Measurements from ENCODE around the gene EGFR. TPM values are rescaled to one million over a fixed set of nuclear protein-coding genes. Genes with fewer than 3 reads are reported as not detected.
A peak's percentile ranks its signal among the peaks of the same experiment; 100 is the strongest.

Gene EGFR
- total RNA-seq, 2 donors from 2014 or later = 66.8 to 85.6 TPM

DNA sequence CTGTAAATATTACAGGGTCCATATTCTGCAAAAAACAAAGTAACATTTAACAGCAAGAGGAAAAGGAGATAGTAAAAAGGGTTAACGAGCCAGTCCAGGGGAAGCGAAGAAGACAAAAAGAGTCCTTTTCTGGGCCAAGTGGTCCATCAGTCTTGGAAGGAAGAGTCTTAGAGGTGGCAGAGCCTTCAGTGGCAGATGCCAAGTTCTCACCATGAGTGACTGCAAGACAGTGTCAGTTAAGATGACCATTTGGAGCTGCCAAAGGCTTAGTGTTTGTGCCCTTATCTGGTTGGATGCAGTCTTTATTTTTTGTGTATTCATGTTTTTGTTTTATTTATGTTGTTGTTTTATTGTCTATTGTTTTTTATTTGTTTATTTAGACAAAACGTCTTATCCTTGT lies 220.6 kb downstream of the EGFR start:
- intact Hi-C loops (cut with DNase I, micrococcal nuclease) = no loop called here
- no peak for DNase-seq
- ATAC-seq = no peak

DNA sequence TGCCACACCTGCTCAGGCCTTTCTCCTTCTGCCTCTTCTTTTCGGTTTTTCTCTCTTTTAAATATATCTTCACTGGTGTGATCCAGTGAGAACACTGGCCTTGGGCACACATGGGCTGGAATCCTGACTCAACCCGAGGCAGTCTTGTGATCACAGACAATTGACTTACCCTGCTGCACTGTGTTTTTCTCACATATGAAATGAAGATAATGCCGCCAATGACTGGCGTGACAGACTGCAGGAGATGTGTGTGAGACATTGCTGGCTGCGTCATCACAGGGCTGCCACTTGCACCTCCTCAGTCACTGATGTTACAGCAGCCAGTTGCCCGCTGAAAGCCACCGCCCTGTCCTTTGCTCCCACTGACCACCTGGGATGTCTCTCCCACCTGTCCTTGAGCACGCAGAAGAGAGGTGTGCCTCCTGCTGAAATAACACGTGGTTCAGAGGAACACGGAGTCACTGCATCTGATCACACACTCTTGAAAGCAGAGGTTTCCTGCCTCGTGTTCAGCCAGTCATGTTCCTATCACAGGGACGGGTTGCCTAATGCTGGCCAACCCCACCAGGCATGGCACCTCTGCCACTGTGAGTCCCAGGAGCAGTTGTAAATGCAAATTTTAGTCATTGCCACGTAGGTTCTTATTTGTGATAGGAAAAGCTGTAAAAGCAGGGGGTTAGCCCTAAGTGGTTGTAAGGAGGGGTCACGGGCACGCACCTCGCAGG lies 221.8 kb downstream of the EGFR start:
- ATAC-seq (no peak), DNase-seq (no peak)
- intact Hi-C loops (cut with DNase I, micrococcal nuclease) = no loop called here

DNA sequence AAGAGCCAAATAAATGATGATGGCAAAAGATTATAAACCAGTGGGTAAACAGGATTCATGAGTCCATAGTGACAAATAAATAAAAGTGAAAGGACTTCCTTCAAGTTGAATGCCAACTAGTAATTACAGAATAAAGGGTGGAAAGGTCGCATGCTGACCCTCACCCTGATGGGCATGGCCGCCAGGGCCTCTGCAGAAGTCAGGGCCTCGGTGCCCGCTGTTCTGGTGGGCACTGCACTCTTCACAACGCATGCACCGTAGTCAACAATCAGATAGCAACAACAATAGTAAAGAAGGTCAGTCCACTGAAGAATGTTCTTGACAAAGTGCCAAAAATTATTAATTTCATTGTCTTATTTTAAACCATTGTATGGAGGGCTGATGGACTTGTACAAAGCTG lies 223.1 kb downstream of the EGFR start:
- DNase-seq = no peak
- ATAC-seq = no peak
- intact Hi-C loops (cut with DNase I, micrococcal nuclease) = no loop called here

DNA sequence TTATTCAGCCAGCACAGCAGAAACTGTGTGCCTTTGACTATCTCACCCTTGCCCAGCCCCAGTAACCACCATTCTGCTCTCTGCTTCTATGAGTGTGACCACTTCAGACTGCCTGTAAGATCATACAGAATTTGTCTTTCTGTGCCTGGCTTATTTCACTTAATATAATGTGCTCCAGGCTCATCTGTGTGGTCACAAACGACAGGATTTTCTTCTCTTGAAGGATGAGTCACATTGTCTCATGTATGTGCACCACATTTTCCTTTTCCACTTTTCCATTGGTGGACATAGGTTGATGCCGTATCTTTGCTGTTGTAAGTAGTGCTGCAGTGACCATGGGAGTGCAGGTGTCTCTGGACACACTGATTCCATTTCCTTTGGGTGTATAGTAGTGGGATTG lies 223.8 kb downstream of the EGFR start:
- DNase-seq (no peak), ATAC-seq (no peak)
- intact Hi-C loops (cut with DNase I, micrococcal nuclease) = no loop called here

DNA sequence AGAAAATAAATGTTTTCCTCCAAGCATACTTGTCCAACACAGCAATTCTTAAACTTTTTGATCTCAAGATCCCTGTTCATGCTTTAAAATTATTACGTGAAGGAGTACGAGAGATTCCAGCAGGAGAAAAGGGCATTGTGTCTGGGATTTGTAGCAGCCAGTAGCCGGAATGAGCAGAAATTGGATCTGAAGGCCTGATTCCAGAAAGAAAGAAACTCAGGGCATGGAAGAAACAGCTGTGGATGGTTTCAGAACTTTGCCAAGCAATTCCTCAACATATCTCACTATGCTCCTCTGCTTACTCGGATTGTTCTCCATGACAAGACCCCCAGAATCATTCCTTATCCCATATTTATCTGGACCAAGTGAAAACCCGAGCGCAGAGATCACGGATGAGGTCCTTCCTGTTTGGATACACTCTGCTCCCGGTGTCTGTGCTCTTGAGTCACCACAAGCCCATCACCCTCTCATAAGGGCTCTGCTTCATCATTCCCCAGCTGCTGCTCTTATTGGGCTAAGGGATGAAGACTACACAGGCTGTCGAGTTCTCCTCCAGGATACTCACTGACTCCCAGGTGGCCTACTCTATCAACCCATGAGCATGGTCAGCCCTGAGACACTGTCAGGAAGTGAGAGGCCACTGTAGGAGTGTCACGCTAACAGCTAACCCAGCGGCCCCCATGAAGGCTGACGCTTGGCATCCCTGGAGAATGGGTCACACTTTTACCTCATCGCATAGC lies 225.4 kb downstream of the EGFR start:
- ATAC-seq = no peak

DNA sequence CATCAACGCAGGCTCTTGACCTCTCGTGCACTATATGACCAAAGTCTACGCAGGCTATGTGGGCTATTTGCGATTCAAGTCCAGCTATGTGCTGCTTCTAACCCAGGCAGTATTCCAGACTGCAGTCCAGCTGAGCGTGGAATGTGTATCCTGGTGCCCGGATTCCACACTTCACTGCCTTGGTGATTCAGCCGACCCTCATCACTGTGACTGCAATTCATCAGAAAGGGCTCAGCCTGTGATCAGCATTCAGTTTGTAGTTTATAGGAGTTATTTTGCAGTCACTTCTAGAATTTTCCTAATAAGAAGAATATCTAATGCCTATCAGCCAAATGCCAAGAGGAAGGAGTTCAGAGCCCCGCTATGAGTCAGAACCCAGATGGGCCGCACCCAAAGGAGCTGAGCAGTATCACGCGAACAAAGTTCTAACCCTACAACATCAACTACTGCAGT lies 226.5 kb downstream of the EGFR start:
- intact Hi-C loops (cut with DNase I, micrococcal nuclease) = no loop called here
- no peak for DNase-seq
- peak; percentile 49 for ATAC-seq

More for the DNA sequence above, 225.4 kb downstream of the EGFR start:
- no peak for DNase-seq
- intact Hi-C loops (cut with DNase I, micrococcal nuclease) = no loop called here

DNA sequence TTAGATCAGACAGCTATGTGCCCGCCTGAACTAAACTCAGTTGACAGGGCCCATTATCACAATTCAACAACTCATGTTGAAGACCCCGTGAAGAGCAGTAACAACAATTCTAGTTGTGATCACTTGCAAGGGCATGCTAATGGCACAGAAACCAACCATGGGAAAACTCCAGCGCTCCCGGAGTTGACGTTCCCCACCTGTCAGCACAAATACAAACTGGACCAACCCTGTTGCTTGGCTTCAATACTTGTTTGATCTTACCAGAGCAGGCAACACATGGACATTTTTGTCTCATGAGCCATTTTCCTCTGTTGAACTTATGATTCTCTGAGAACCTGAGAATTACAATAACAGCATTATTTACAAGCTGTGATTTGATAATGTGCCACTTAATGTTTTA lies 227.4 kb downstream of the EGFR start:
- no peak for DNase-seq
- no peak for ATAC-seq
- intact Hi-C loops (cut with DNase I, micrococcal nuclease) = no loop called here

DNA sequence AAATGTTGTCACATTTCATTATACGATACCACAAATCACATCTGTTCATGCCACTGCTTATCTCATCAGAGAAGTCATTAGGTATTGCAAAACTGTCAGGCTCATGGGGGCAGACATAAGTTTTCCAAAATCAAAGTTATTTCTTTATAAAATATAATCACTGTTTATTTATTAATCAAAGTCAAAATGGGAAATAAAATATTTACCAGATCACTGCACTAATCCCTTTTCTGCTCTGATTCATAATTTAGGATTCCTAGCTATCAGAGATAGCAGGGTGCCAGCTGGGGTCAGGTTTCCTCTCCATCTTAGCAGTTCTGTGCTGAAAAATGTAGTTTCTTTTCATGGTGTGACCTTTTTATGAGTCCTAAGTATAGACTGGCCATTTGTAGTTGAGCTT lies 228.6 kb downstream of the EGFR start:
- DNase-seq = no peak
- no peak for ATAC-seq

DNA sequence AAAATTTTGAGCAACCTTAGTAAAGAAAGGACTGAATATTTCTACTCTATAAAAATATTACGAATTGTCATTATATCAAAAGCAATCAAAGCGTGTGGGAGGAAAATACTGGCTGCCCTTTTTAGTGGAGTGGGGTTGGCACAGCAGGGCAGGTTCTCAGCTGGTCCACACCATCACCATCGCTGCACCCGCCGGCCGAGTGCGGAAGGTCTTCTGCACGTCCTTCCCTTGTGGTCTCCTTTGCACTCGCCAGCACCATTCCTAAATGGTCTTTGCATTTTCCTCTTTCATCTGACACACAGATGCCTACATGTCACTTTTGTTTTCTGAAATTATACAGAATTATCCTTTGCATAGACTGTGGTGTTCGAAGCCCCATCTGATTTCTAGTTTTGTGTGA lies 229.7 kb downstream of the EGFR start:
- ATAC-seq = no peak
- DNase-seq = no peak
- intact Hi-C loops (cut with DNase I, micrococcal nuclease) = no loop called here

More for the DNA sequence above, 228.6 kb downstream of the EGFR start:
- intact Hi-C loops (cut with DNase I, micrococcal nuclease) = no loop called here

DNA sequence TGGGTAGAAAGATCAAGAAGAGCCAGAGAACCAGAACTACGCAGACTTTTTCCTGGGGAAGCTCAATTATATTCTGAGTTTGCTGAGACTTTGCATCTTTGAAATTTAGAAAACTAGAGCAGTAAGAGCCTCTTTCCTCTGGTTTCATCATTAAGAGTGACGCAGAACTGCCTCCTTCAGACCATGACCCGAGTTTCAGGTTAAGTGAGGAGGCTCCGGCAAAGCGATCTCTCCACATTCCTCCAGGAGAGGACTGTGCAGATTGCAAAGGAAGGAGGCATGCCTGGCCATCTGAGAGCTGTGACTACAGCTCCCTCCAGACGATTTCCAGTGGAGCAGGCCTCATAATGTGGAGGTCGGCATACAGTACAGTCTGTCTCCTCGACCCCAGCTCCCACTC lies 230.5 kb downstream of the EGFR start:
- ATAC-seq (no peak), DNase-seq (no peak)
- intact Hi-C loops (cut with DNase I, micrococcal nuclease) = no loop called here

DNA sequence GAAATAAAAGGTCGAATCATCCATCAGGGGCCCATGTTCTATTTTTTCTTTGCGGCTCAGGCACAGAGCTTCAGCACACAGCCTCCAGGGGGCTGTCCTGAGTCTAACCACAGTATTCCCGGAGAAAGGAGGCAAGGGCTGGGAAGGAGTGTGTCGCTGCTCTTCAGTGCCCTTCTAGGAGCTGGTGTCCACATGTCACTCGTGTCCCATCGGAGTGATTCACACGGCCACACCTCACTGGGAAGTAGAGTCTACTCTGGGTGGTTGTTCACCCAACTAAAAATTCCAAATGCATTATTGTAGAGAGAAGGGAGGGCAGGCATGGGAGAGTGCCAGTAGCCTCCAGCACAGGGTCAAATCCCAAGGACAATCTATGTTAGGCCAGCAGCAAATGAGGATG lies 231.5 kb downstream of the EGFR start:
- peak in 1 of 2 donors; percentile 59 for DNase-seq
- ATAC-seq = peak; percentile 40
- intact Hi-C loops (cut with DNase I, micrococcal nuclease) = no loop called here

DNA sequence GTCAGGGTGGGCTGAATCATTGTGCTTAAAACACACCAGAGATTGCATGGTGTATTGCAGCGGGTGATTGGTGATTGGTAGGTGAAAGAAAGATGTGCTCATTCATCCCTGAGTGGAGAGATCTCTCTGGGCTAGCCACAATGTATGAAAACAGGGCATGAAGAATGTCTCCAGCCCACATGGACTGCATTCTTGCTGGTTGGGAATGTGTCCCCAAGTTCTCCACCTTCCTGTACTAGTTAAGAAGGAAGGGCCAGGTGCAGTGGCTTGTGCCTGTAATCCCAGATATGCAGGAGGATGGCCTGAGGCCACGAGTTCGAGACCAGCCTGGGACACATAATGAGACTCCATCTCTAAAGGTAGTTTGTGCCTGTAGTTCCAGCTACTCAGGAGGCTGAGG lies 232.5 kb downstream of the EGFR start:
- ATAC-seq (no peak), DNase-seq (no peak)
- intact Hi-C loops (cut with DNase I, micrococcal nuclease) = no loop called here

DNA sequence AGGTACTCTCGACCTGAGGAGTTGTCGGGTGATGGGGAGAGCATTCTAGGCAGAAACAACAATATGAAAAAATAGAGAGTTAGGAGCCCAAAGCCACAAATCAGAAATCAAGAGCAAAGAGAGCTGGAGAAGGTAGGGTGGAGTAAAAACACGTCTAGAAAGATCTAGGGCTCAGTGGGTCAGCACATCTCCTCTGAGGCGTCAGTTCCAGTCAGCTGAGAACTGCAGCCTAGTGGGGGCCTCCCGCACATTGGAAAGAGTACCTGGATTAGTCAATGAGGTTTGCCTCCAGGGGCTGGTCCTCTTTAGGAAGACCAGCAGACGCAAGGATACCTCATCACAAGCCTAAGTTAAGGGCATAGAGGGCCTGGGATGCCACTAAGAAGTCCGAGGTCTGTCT lies 233.1 kb downstream of the EGFR start:
- intact Hi-C loops (cut with DNase I, micrococcal nuclease) = no loop called here

DNA sequence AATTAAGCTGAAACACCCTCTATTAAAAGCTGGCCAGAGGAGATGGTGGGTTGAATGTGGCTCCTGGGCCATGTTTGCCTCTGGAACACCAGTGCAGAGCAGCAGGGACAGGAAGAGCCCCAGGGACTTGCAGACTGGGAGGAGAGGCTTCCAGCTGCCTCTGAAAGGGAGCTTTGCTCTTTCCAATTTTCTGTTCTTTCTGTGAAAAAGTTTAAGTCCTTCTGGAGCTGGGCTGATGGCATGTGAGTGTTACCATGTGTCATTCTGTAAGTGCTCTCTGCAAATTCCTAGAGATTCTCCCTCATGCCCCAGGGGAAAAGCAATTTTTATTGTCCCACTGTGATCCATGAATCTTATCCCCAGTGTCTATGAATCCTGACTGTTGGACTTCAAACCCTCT lies 233.6 kb downstream of the EGFR start:
- ATAC-seq (no peak), DNase-seq (no peak)
- intact Hi-C loops (cut with DNase I, micrococcal nuclease) = no loop called here

More for the DNA sequence above, 233.1 kb downstream of the EGFR start:
- ATAC-seq (no peak), DNase-seq (no peak)

DNA sequence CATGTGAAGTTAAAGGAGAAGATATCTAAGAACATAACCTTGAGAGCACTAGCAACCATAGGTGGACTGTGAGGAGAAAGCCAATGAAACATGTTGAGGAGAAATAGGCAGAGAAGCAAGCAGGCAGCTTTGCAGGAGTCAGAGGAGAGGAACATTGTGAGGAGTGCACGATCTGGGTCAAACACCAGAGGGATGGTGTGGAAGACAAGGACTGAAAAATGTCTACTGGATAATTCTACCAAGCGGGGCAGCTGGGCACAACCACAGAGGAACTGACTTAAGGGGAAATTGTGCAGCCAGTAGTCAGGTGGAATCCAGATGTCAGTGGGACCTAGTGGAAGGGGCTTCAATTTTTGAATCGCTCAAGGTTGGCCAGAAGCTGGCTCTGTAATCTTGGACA lies 234.4 kb downstream of the EGFR start:
- no peak for ATAC-seq
- no peak for DNase-seq
- intact Hi-C loops (cut with DNase I, micrococcal nuclease) = no loop called here

DNA sequence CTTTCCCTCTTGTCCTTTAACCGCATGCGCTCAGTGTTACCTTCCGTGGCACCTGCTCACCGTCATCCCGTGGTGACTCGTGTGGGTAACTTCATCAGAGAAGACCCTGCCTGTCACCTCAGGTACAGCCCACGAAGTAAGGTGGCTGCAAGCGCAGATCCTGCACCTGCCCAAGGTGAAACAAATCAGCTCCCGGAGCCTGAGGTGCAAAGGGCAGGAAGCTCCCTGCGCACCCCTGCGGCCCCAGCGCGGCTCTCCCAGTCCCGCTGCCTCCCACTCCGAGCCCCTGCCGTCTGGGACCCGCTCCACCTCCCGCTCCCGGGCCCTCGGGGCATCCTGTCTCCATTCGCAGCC lies 235.4 kb downstream of the EGFR start:
- DNase-seq (peak in 1 of 2 donors; percentile 13), ATAC-seq (peak; percentile 11)
- intact Hi-C loops (cut with DNase I, micrococcal nuclease) = no loop called here

DNA sequence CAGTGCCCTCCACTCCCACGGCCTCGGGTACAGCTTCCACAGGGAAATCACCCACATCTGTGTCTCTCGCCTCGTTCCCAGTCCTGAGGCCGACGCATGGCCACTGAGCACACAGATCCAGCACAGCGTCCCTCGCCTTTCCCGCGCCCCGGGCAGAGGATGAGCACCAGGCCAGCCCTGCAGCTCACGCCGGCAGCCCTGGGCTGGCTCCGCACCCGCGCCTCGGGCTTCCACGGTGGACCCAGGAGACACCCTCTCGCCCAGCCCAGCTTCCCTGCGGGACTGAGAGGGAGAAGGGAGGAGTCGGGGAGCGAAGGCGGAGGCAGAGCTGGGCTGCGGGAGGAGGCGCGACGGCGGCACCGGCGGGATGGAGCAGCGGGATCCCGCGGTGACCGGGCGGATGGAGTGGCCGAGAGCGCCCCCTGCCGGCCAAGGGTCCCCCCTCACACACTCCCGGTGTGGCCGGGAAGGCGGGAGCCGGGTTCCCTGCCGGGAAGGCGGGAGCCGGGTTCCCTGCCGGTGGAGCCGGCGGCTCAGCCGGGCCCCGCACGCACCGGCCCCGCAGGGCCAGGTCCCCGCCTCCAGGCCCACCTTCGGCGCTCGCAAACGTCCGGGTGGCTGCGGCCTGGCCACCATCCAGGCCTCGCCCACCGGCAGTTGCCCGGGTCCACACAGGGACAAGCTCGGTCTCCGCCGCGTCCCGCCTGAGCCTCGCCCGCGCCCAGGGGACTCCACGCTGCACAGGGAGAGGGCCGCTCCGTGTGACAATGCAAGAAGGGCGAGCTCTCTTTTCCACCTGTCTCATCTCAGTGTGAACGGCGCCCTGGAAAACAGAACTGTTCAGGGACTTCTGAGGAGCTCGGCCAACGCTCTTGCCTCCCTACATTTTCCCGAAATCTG lies 236.0 kb downstream of the EGFR start:
- peak; percentile 77 to 91 for DNase-seq
- intact Hi-C loops (cut with DNase I, micrococcal nuclease) = loop anchor here (5.0 kb wide), 2 partner anchors 463 to 483 kb away; no protein-coding TSS in a partner anchor
- peak; percentile 94 for ATAC-seq

DNA sequence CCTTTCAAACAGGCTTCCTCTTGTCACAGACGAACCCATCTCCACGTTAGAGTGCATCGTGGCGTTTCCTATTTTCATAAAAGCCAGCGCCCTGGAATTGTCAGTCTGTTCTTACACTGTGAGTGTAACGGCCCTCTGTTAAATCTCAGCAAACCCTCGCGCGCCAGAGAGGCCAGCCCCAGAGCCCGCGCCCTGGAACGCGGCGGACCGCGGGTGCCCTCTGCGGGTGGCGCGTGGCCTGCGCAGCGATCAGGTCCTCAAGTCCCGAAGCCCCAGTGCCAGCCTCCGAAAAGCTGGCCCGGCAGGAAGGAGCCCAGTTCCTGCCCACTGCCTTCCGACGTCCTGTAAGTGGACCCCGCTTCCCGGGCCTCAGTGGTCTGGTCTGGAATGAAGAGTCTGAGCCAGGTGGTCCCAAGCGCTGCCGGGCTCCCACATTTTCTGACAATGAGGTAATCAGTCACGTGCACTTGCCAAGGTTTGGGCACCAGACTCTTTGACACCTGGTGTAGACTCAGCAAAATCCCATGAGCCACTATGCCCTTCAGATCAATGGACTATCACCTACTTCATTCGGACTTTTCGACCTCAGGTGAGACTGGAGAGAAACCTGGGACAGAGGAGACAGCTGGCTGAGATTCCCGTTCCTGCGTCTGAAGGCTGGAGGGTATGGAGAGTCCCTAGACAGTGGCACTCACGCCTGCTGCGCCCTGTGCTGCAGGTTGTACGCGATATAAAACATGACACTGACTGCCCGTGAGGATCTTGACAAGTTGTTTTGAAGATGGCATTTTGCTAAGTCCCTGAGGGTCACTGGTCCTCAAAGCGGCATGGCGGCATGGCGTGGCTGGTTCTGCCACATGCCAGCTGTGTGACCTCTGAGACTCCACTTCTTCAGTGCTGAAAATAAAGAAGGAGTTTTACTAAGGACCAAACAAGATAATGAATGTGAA lies 237.0 kb downstream of the EGFR start:
- intact Hi-C loops (cut with DNase I, micrococcal nuclease) = loop anchor here (5.0 kb wide), 2 partner anchors 463 to 483 kb away; no protein-coding TSS in a partner anchor
- DNase-seq (peak; percentile 63 to 87), ATAC-seq (peak; percentile 88)
